ENCODE results near the gene OR2H2. TPM values are rescaled to one million over a fixed set of nuclear protein-coding genes. Genes with fewer than 3 reads are reported as not detected.
A peak's percentile ranks its signal among the peaks of the same experiment; 100 is the strongest.

OR2H2 gene
- total RNA-seq: not detected

- Histone ChIP-seq H3K4me3 (no peak within 1 kb of the TSS), H3K27me3 (no peaks in the 10 kb centered on the region), H3K27ac (no peak within 1 kb of the TSS), H3K4me1 (no peaks in the 10 kb centered on the region), H3K36me3 (no peaks in the 10 kb centered on the region), H3K9me3 (no peaks in the 10 kb centered on the region)
- in situ Hi-C loops (cut with MboI; ENCODE audit: low pct_ligation_motif_present in 1 of 4, low pct_unique_long_range_greater_than_20kb in 1 of 4, low sequenced_read_pairs in 3 of 4) (loop anchor here in 3 of 4 donors (25.0 kb wide), 1 partner anchor 898 kb away; no protein-coding TSS in a partner anchor), intact Hi-C loops (cut with DNase I; ENCODE audit: low total_unique reads) (no loop called here)
- TF ChIP-seq POLR2A (IDR thresholded peaks at IDR 0.05) (no peak), POLR2AphosphoS5 (IDR thresholded peaks at IDR 0.05) (no peak), EP300 (IDR thresholded peaks at IDR 0.05; ENCODE audit: low read depth) (no peak), CTCF (IDR thresholded peaks at IDR 0.05) (no peak)
- no peak for DNase-seq
Measured at GRCh38 chr6:29584821-29585220, at the start of gene OR2H2. Gene OR2H2, plus strand, starts transcription at chr6:29585121. Its CDS starts 2,824 bp downstream, at chr6:29587945.

- intact Hi-C loops (cut with DNase I; ENCODE audit: low total_unique reads): no loop called here
- in situ Hi-C loops (cut with MboI; ENCODE audit: low pct_ligation_motif_present in 1 of 4, low pct_unique_long_range_greater_than_20kb in 1 of 4, low sequenced_read_pairs in 3 of 4): no loop called here
- TF ChIP-seq CTCF (IDR thresholded peaks at IDR 0.05): no peak
- no peak for TF ChIP-seq EP300 (IDR thresholded peaks at IDR 0.05; ENCODE audit: low read depth)
- TF ChIP-seq POLR2AphosphoS5 (IDR thresholded peaks at IDR 0.05): no peak
- no peak for TF ChIP-seq POLR2A (IDR thresholded peaks at IDR 0.05)
- H3K27me3 ChIP-seq: no peaks in the 10 kb centered on the region
- 62 to 72% methylated on average over 3 to 4 of the region's 4 CpGs for WGBS, 2 donors (ENCODE audit: low coverage in 1 of 2)
- no peak overlapping the region for H3K4me3 ChIP-seq
- H3K4me1 ChIP-seq: no peaks in the 10 kb centered on the region
- H3K9me3 ChIP-seq: no peaks in the 10 kb centered on the region
- no peak for DNase-seq
- H3K27ac ChIP-seq: no peak overlapping the region
- no peaks in the 10 kb centered on the region for H3K36me3 ChIP-seq
Measured at GRCh38 chr6:29537714-29538403, 47.1 kb upstream of the OR2H2 start.

- no peak overlapping the region for H3K4me3 ChIP-seq
- no peaks in the 10 kb centered on the region for H3K36me3 ChIP-seq
- H3K27ac ChIP-seq: no peak overlapping the region
- peaks cover 4% of the 10 kb centered on the region for H3K27me3 ChIP-seq
- in situ Hi-C loops (cut with MboI; ENCODE audit: low pct_ligation_motif_present in 1 of 4, low pct_unique_long_range_greater_than_20kb in 1 of 4, low sequenced_read_pairs in 3 of 4) (no loop called here), intact Hi-C loops (cut with DNase I; ENCODE audit: low total_unique reads) (no loop called here)
- no peaks in the 10 kb centered on the region for H3K9me3 ChIP-seq
- 50 to 55% methylated on average over 2 to 3 of the region's 3 CpGs for WGBS, 2 donors (ENCODE audit: low coverage in 1 of 2)
- no peaks in the 10 kb centered on the region for H3K4me1 ChIP-seq
- no peak for DNase-seq
- TF ChIP-seq EP300 (IDR thresholded peaks at IDR 0.05; ENCODE audit: low read depth) (no peak), POLR2AphosphoS5 (IDR thresholded peaks at IDR 0.05) (no peak), CTCF (IDR thresholded peaks at IDR 0.05) (no peak), POLR2A (IDR thresholded peaks at IDR 0.05) (no peak)
Measured at GRCh38 chr6:29547573-29547972, 37.3 kb upstream of the OR2H2 start.

- Histone ChIP-seq H3K27ac (peak overlapping the region in 1 of 4 donors; percentile 49), H3K36me3 (no peaks in the 10 kb centered on the region), H3K9me3 (no peaks in the 10 kb centered on the region), H3K27me3 (peaks cover 52% of the 10 kb centered on the region), H3K4me1 (peaks cover 4 to 15% (median 9%) of the 10 kb centered on the region in 4 donors), H3K4me3 (peak overlapping the region in 2 of 4 donors; percentile 31 to 49)
- TF ChIP-seq POLR2AphosphoS5 (IDR thresholded peaks at IDR 0.05) (no peak), CTCF (IDR thresholded peaks at IDR 0.05) (no peak), POLR2A (IDR thresholded peaks at IDR 0.05) (no peak), EP300 (IDR thresholded peaks at IDR 0.05; ENCODE audit: low read depth) (no peak)
- 24% methylated on average over 3 to 5 of the region's 5 CpGs for WGBS, 2 donors (ENCODE audit: low coverage in 1 of 2)
- DNase-seq: no peak
- in situ Hi-C loops (cut with MboI; ENCODE audit: low pct_ligation_motif_present in 1 of 4, low pct_unique_long_range_greater_than_20kb in 1 of 4, low sequenced_read_pairs in 3 of 4): no loop called here
- intact Hi-C loops (cut with DNase I; ENCODE audit: low total_unique reads): no loop called here
Measured at GRCh38 chr6:29552512-29553051, 32.3 kb upstream of the OR2H2 start.
